Measurements from ENCODE around the gene PLCB3.

DNA sequence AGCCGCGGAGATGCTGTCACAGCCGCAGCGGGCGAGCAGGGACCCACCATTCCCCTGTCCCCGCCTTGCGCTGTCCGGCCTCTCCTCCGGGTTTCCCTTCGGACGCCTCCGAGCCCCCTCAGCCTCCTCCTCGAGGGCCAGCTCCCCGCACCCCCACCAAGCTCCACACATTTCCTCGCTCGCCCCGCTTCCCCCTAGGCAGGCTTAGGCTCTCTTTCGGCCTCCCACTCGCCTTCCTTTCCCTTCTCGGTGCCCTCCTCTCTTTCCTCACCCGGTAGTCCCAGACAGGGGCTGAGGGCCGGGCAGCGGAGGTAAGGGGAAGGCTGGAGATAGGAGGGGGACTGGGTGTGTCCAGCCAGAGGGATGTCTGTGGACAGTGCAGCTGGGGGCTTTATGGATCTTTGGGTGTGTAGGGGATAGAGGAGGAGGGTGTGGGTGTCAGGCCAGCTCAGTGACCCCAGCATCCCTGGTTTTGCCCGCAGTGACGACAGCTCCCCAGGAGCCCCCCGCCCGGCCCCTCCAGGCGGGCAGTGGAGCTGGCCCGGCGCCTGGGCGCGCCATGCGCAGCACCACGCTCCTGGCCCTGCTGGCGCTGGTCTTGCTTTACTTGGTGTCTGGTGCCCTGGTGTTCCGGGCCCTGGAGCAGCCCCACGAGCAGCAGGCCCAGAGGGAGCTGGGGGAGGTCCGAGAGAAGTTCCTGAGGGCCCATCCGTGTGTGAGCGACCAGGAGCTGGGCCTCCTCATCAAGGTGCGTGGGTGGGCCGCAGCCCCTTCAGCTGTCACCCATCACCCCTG, 41.3 kb downstream of the PLCB3 start:
- TF ChIP-seq, protein P1, sequence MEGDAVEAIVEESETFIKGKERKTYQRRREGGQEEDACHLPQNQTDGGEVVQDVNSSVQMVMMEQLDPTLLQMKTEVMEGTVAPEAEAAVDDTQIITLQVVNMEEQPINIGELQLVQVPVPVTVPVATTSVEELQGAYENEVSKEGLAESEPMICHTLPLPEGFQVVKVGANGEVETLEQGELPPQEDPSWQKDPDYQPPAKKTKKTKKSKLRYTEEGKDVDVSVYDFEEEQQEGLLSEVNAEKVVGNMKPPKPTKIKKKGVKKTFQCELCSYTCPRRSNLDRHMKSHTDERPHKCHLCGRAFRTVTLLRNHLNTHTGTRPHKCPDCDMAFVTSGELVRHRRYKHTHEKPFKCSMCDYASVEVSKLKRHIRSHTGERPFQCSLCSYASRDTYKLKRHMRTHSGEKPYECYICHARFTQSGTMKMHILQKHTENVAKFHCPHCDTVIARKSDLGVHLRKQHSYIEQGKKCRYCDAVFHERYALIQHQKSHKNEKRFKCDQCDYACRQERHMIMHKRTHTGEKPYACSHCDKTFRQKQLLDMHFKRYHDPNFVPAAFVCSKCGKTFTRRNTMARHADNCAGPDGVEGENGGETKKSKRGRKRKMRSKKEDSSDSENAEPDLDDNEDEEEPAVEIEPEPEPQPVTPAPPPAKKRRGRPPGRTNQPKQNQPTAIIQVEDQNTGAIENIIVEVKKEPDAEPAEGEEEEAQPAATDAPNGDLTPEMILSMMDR (IDR thresholded peaks at IDR 0.05): no peak
- no peak for TF ChIP-seq POLR2A (IDR thresholded peaks at IDR 0.05)
